WTC11 (cell line): ENCODE measurements around the gene CACHD1. TPM values are rescaled to one million over a fixed set of nuclear protein-coding genes. Genes with fewer than 3 reads are reported as not detected.

Experiments used
- ATAC-seq: fragments of 200-7000 bp; cut with Tn5 transposase; 2 replicates; pipeline ENCODE4 v1.10.0; 2021; ENCODE audit warnings: mild to moderate bottlenecking, moderate library complexity
- CTCF ChIA-PET: fragments of 300-600 bp; sonication (Branson Sonifier 250); formaldehyde crosslinking; loops from one replicate; lab custom pipeline; 2021; ENCODE audit warnings: antibody characterized with exemption; lab: Charles Lee
- POLR2A ChIA-PET: fragments of 350-600 bp; sonication (Branson Sonifier 250); formaldehyde crosslinking; loops from one replicate; lab custom pipeline; 2021; ENCODE audit warnings: antibody characterized with exemption; lab: Charles Lee
- DNase-seq: peaks from one replicate; pipeline ENCODE4 v3.0.0; 2021; ENCODE audit warnings: low spot score
- H3K27ac Mint-ChIP-seq: 2 replicates; pipeline ENCODE4 v1.8.0; 2021; ENCODE audit warnings: mixed read lengths
- H3K27me3 Mint-ChIP-seq: 2 replicates; pipeline ENCODE4 v1.8.0; 2021; ENCODE audit warnings: low read depth, mild to moderate bottlenecking, moderate library complexity, mixed read lengths
- H3K36me3 Mint-ChIP-seq: 2 replicates; pipeline ENCODE4 v1.8.0; 2021; ENCODE audit warnings: mixed read lengths
- H3K4me1 Mint-ChIP-seq: 2 replicates; pipeline ENCODE4 v1.8.0; 2022; ENCODE audit warnings: mixed read lengths
- H3K4me3 Mint-ChIP-seq: 2 replicates; pipeline ENCODE4 v1.8.0; 2021; ENCODE audit warnings: mild to moderate bottlenecking, moderate library complexity, mixed read lengths
- H3K9me3 Mint-ChIP-seq: 2 replicates; pipeline ENCODE4 v1.8.0; 2021; ENCODE audit warnings: mixed read lengths
- ATF1 ChIP-seq: sonication (generic); formaldehyde crosslinking; IDR thresholded peaks from 2 replicates; pipeline ENCODE4 v1.8.1; 2023; ENCODE audit warnings: mild to moderate bottlenecking, moderate library complexity, missing genetic modification reagents
- EMX1 ChIP-seq: fragments of 250-450 bp; sonication (Bioruptor Pico); IDR thresholded peaks from 2 replicates; pipeline ENCODE4 v1.8.0; 2021; ENCODE audit warnings: mild to moderate bottlenecking
- ETV6 ChIP-seq: sonication (generic); formaldehyde crosslinking; IDR thresholded peaks from 2 replicates; pipeline ENCODE4 v1.8.1; 2022; ENCODE audit warnings: mild to moderate bottlenecking, missing genetic modification reagents
- GABPB1 ChIP-seq: sonication (generic); formaldehyde crosslinking; IDR thresholded peaks from 2 replicates; pipeline ENCODE4 v1.8.1; 2023; ENCODE audit warnings: mild to moderate bottlenecking, missing genetic modification reagents
- MYBL2 ChIP-seq: sonication (generic); formaldehyde crosslinking; IDR thresholded peaks from 2 replicates; pipeline ENCODE4 v1.8.1; 2023; ENCODE audit warnings: mild to moderate bottlenecking, moderate library complexity, missing genetic modification reagents
- NFE2L1 ChIP-seq: sonication (generic); formaldehyde crosslinking; IDR thresholded peaks from 2 replicates; pipeline ENCODE4 v1.8.1; 2023; ENCODE audit warnings: missing genetic modification reagents
- NFYB ChIP-seq: sonication (generic); formaldehyde crosslinking; conservative IDR thresholded peaks from 2 replicates; pipeline ENCODE4 v1.8.0; 2022; ENCODE audit warnings: low read depth, missing genetic modification reagents
- TEAD1 ChIP-seq: sonication (generic); formaldehyde crosslinking; IDR thresholded peaks from 2 replicates; pipeline ENCODE4 v1.8.0; 2022; ENCODE audit warnings: mild to moderate bottlenecking, missing genetic modification reagents
- ZNF121 ChIP-seq: sonication (generic); formaldehyde crosslinking; IDR thresholded peaks from 2 replicates; pipeline ENCODE4 v1.8.0; 2023; ENCODE audit warnings: missing genetic modification reagents
- ZNF138 ChIP-seq: sonication (generic); formaldehyde crosslinking; conservative IDR thresholded peaks from 2 replicates; pipeline ENCODE4 v1.8.1; 2022; ENCODE audit warnings: mild to moderate bottlenecking, moderate library complexity, missing genetic modification reagents
- ZNF232 ChIP-seq: sonication (generic); formaldehyde crosslinking; IDR thresholded peaks from 2 replicates; pipeline ENCODE4 v1.8.0; 2022; ENCODE audit warnings: mild to moderate bottlenecking, missing genetic modification reagents
- ZNF263 ChIP-seq: sonication (generic); formaldehyde crosslinking; IDR thresholded peaks from 2 replicates; pipeline ENCODE4 v1.8.1; 2022; ENCODE audit warnings: low read depth, mild to moderate bottlenecking, moderate library complexity, missing genetic modification reagents
- ZNF416 ChIP-seq: fragments of 250-450 bp; sonication (Bioruptor Pico); IDR thresholded peaks from 2 replicates; pipeline ENCODE4 v1.9.0; 2021; ENCODE audit warnings: mild to moderate bottlenecking, inconsistent platforms
- ZNF671 ChIP-seq: fragments of 250-450 bp; sonication (Bioruptor Pico); IDR thresholded peaks from 2 replicates; pipeline ENCODE4 v1.8.0; 2021; ENCODE audit warnings: mild to moderate bottlenecking
- total RNA-seq: library from RNA; stranded (reverse); gene quantifications from 3 replicates; pipeline ENCODE4 v1.2.3, GENCODE V29; 2021
- TF ChIP-seq, protein P1 (sequence below): sonication (generic); formaldehyde crosslinking; IDR thresholded peaks from 2 replicates; pipeline ENCODE4 v1.8.1; 2022; ENCODE audit warnings: missing genetic modification reagents, borderline replicate concordance
- TF ChIP-seq, protein P2 (sequence below): fragments of 250-450 bp; sonication (Bioruptor Pico); IDR thresholded peaks from 2 replicates; pipeline ENCODE4 v1.9.0; 2021; ENCODE audit warnings: mild to moderate bottlenecking, borderline replicate concordance
- TF ChIP-seq, protein P3 (sequence below): sonication (generic); formaldehyde crosslinking; IDR thresholded peaks from 2 replicates; pipeline ENCODE4 v1.8.1; 2023; ENCODE audit warnings: mild to moderate bottlenecking, missing genetic modification reagents
- TF ChIP-seq, protein P4 (sequence below): sonication (generic); formaldehyde crosslinking; IDR thresholded peaks from 2 replicates; pipeline ENCODE4 v1.8.1; 2022; ENCODE audit warnings: low read depth, mild to moderate bottlenecking, moderate library complexity, missing genetic modification reagents, borderline replicate concordance
- TF ChIP-seq, protein P5 (sequence below): fragments of 250-450 bp; sonication (Bioruptor Pico); conservative IDR thresholded peaks from 2 replicates; pipeline ENCODE4 v1.9.0; 2021; ENCODE audit warnings: mild to moderate bottlenecking
- TF ChIP-seq, protein P6 (sequence below): fragments of 250-450 bp; sonication (Bioruptor Pico); IDR thresholded peaks from 2 replicates; pipeline ENCODE4 v1.9.0; 2021; ENCODE audit warnings: mild to moderate bottlenecking

Gene CACHD1
- total RNA-seq, 1 experiment from 2014 or later, result 26.3 TPM

DNA sequence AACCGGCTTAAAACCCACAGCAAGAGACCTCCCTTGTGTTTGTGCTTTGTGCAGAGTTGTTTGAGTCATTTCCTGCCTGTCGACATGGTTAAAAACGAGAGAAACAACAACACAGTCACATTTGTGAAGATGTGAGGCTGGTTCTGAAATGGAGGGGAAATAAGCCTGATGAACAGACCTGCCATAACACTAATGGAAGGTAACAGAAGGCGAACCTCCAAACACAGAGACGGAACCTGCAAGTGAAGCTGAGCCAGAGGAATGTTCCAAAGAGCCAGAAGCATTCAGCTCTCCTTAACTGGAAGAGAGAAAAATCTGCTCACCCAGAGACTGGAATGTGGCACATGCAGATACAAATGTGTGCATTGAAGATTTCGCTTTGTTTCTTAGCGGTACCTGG is 221.7 kb downstream of the CACHD1 start:
- no peak overlapping the region for H3K4me3 Mint-ChIP-seq
- DNase-seq (no peak), ATAC-seq (no peak)
- TF ChIP-seq ZNF138 (CRISPR knock-in tag) (no peak), ETV6 (CRISPR knock-in tag) (no peak), EMX1 (no peak), NFYB (CRISPR knock-in tag) (no peak), ZNF232 (CRISPR knock-in tag) (no peak), ZNF416 (CRISPR knock-in tag) (no peak), GABPB1 (CRISPR knock-in tag) (no peak), ZNF263 (CRISPR knock-in tag) (no peak), TEAD1 (no peak)
- TF ChIP-seq, protein P1, sequence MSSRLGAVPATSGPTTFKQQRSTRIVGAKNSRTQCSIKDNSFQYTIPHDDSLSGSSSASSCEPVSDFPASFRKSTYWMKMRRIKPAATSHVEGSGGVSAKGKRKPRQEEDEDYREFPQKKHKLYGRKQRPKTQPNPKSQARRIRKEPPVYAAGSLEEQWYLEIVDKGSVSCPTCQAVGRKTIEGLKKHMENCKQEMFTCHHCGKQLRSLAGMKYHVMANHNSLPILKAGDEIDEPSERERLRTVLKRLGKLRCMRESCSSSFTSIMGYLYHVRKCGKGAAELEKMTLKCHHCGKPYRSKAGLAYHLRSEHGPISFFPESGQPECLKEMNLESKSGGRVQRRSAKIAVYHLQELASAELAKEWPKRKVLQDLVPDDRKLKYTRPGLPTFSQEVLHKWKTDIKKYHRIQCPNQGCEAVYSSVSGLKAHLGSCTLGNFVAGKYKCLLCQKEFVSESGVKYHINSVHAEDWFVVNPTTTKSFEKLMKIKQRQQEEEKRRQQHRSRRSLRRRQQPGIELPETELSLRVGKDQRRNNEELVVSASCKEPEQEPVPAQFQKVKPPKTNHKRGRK (CRISPR knock-in tag), result no peak
- TF ChIP-seq, protein P2, sequence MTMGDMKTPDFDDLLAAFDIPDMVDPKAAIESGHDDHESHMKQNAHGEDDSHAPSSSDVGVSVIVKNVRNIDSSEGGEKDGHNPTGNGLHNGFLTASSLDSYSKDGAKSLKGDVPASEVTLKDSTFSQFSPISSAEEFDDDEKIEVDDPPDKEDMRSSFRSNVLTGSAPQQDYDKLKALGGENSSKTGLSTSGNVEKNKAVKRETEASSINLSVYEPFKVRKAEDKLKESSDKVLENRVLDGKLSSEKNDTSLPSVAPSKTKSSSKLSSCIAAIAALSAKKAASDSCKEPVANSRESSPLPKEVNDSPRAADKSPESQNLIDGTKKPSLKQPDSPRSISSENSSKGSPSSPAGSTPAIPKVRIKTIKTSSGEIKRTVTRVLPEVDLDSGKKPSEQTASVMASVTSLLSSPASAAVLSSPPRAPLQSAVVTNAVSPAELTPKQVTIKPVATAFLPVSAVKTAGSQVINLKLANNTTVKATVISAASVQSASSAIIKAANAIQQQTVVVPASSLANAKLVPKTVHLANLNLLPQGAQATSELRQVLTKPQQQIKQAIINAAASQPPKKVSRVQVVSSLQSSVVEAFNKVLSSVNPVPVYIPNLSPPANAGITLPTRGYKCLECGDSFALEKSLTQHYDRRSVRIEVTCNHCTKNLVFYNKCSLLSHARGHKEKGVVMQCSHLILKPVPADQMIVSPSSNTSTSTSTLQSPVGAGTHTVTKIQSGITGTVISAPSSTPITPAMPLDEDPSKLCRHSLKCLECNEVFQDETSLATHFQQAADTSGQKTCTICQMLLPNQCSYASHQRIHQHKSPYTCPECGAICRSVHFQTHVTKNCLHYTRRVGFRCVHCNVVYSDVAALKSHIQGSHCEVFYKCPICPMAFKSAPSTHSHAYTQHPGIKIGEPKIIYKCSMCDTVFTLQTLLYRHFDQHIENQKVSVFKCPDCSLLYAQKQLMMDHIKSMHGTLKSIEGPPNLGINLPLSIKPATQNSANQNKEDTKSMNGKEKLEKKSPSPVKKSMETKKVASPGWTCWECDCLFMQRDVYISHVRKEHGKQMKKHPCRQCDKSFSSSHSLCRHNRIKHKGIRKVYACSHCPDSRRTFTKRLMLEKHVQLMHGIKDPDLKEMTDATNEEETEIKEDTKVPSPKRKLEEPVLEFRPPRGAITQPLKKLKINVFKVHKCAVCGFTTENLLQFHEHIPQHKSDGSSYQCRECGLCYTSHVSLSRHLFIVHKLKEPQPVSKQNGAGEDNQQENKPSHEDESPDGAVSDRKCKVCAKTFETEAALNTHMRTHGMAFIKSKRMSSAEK (CRISPR knock-in tag), result no peak
- ChIA-PET CTCF (no interaction called here), POLR2A (interaction anchor here (0.5 kb wide), 1 partner anchor 228 kb away, joined by 3 read pairs; no protein-coding TSS in a partner anchor)
- H3K27ac Mint-ChIP-seq, result peak overlapping the region; percentile 24; the same call in 1 of the 2 replicates
- no peaks in the 10 kb centered on the region for H3K27me3 Mint-ChIP-seq
- H3K36me3 Mint-ChIP-seq, result peaks cover 23% of the 10 kb centered on the region
- no peaks in the 10 kb centered on the region for H3K9me3 Mint-ChIP-seq
- peaks cover 22% of the 10 kb centered on the region for H3K4me1 Mint-ChIP-seq

DNA sequence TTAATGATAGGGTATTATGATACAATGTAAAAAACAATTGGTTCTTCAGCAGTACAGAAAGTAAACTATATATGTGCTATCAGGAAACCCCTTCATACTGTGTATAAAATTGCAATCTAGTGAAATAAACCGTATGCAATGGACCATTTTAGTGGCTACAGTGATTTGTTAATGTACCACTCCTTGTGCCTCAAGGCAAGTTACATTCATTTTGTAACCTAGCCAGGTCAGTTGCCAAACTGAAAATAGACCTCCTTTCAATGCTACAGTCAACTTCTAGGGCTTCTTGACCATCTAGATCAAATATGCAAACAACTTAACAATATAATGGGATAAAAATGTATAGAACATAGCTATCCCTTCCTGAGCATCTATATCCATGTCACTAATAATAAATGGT is 223.0 kb downstream of the CACHD1 start:
- Mint-ChIP-seq H3K4me1 (peaks cover 12% of the 10 kb centered on the region), H3K27ac (no peak overlapping the region), H3K36me3 (peaks cover 23% of the 10 kb centered on the region), H3K27me3 (no peaks in the 10 kb centered on the region), H3K4me3 (no peak overlapping the region), H3K9me3 (no peaks in the 10 kb centered on the region)
- DNase-seq (no peak), ATAC-seq (no peak)
- POLR2A ChIA-PET, result no interaction called here
- CTCF ChIA-PET, result no interaction called here
- TF ChIP-seq, protein P3, sequence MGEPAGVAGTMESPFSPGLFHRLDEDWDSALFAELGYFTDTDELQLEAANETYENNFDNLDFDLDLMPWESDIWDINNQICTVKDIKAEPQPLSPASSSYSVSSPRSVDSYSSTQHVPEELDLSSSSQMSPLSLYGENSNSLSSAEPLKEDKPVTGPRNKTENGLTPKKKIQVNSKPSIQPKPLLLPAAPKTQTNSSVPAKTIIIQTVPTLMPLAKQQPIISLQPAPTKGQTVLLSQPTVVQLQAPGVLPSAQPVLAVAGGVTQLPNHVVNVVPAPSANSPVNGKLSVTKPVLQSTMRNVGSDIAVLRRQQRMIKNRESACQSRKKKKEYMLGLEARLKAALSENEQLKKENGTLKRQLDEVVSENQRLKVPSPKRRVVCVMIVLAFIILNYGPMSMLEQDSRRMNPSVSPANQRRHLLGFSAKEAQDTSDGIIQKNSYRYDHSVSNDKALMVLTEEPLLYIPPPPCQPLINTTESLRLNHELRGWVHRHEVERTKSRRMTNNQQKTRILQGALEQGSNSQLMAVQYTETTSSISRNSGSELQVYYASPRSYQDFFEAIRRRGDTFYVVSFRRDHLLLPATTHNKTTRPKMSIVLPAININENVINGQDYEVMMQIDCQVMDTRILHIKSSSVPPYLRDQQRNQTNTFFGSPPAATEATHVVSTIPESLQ (CRISPR knock-in tag), result no peak
- TF ChIP-seq ATF1 (CRISPR knock-in tag), result no peak
- no peak for TF ChIP-seq MYBL2 (CRISPR knock-in tag)
- TF ChIP-seq, protein P4, sequence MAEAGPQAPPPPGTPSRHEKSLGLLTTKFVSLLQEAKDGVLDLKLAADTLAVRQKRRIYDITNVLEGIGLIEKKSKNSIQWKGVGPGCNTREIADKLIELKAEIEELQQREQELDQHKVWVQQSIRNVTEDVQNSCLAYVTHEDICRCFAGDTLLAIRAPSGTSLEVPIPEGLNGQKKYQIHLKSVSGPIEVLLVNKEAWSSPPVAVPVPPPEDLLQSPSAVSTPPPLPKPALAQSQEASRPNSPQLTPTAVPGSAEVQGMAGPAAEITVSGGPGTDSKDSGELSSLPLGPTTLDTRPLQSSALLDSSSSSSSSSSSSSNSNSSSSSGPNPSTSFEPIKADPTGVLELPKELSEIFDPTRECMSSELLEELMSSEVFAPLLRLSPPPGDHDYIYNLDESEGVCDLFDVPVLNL, result no peak
- TF ChIP-seq NFE2L1 (CRISPR knock-in tag), result no peak
- TF ChIP-seq, protein P1 (CRISPR knock-in tag), result no peak
- TF ChIP-seq, protein P5, sequence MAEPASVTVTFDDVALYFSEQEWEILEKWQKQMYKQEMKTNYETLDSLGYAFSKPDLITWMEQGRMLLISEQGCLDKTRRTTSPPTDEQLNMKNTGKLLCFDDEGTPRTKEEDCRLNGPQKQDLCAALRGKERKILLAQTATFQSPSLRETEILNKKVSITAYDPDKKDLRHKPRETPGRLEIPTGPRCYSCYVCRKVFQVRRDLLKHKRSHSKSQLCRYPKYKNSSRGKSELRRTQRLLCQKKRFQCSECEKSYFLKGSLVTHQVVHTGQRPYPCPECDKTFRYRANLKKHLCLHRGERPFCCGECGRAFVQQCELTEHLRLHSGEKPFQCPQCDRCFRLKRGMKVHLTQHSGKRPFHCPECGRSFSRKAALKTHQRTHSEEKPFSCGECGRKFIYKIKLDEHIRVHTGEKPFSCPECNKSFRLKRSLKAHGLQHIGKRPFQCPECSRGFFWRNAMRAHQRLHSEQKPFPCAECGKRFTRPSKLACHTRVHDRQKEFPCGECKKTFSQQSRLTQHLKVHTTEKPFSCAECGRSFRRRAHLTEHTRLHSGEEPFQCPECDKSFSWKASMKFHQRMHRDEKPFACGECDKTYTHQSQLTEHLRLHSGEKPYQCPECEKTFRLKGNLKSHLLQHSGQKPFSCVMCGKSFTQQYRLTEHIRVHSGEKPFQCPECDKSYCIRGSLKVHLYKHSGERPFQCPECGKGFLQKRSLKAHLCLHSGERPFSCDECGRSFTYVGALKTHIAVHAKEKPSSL (CRISPR knock-in tag), result no peak
- no peak for TF ChIP-seq TEAD1
- TF ChIP-seq ZNF121 (CRISPR knock-in tag), result no peak
- TF ChIP-seq, protein P6, sequence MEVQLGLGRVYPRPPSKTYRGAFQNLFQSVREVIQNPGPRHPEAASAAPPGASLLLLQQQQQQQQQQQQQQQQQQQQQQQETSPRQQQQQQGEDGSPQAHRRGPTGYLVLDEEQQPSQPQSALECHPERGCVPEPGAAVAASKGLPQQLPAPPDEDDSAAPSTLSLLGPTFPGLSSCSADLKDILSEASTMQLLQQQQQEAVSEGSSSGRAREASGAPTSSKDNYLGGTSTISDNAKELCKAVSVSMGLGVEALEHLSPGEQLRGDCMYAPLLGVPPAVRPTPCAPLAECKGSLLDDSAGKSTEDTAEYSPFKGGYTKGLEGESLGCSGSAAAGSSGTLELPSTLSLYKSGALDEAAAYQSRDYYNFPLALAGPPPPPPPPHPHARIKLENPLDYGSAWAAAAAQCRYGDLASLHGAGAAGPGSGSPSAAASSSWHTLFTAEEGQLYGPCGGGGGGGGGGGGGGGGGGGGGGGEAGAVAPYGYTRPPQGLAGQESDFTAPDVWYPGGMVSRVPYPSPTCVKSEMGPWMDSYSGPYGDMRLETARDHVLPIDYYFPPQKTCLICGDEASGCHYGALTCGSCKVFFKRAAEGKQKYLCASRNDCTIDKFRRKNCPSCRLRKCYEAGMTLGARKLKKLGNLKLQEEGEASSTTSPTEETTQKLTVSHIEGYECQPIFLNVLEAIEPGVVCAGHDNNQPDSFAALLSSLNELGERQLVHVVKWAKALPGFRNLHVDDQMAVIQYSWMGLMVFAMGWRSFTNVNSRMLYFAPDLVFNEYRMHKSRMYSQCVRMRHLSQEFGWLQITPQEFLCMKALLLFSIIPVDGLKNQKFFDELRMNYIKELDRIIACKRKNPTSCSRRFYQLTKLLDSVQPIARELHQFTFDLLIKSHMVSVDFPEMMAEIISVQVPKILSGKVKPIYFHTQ (CRISPR knock-in tag), result no peak
- TF ChIP-seq ZNF671 (CRISPR knock-in tag), result no peak
- TF ChIP-seq ZNF416 (CRISPR knock-in tag), result no peak
